Ishikawa (cell line): ENCODE measurements around the gene PODNL1.

Experiments used
- CEBPB ChIP-seq: IDR thresholded peaks from 2 replicates; pipeline ENCODE4 v1.6.1; 2012
- EP300 ChIP-seq: IDR thresholded peaks from 2 replicates; pipeline ENCODE4 v1.6.1; 2012; ENCODE audit warnings: borderline replicate concordance
- RAD21 ChIP-seq: IDR thresholded peaks from 2 replicates; pipeline ENCODE4 v1.6.1; 2012; ENCODE audit warnings: low read depth
- REST ChIP-seq: IDR thresholded peaks from 2 replicates; pipeline ENCODE4 v1.6.1; 2012; ENCODE audit warnings: low read depth, mild to moderate bottlenecking
- TAF1 ChIP-seq: IDR thresholded peaks from 2 replicates; pipeline ENCODE4 v1.6.1; 2012; ENCODE audit warnings: low read depth, mild to moderate bottlenecking
- TCF12 ChIP-seq: IDR thresholded peaks from 2 replicates; pipeline ENCODE4 v1.6.1; 2012; ENCODE audit warnings: low read depth
- TEAD4 ChIP-seq: IDR thresholded peaks from 2 replicates; pipeline ENCODE4 v1.6.1; 2012
- YY1 ChIP-seq: IDR thresholded peaks from 2 replicates; pipeline ENCODE4 v1.6.1; 2012; ENCODE audit warnings: low read depth
- TF ChIP-seq, protein P1 (sequence below): IDR thresholded peaks from 2 replicates; pipeline ENCODE4 v1.6.1; 2012

DNA sequence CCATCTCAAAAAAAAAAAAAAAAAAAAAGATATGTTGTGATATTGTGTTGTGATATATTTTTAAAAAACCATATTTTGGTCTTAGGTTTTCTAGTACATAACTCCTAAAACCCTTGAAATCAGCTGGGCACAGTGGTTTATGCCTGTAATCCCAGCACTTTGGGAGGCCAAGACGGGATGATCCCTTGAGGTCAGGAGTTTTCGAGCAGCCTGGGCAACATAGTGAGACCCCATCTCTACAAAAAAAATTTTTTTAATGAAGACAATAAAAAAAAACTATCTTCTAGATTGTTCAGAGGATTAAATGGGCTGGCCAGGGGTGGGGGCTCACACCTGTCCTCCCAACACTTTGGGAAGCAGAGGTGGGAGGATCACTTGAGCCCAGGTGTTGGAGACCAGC is 12.8 kb upstream of the PODNL1 start:
- TF ChIP-seq, protein P1, sequence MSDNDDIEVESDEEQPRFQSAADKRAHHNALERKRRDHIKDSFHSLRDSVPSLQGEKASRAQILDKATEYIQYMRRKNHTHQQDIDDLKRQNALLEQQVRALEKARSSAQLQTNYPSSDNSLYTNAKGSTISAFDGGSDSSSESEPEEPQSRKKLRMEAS, result no peak
- TF ChIP-seq RAD21 (no peak), TAF1 (no peak), YY1 (no peak), CEBPB (no peak), REST (no peak), TCF12 (no peak), EP300 (no peak), TEAD4 (no peak)
